ENCODE data around the gene ARL4C. TPM values are rescaled to one million over a fixed set of nuclear protein-coding genes. Genes with fewer than 3 reads are reported as not detected.
A peak's percentile ranks its signal among the peaks of the same experiment; 100 is the strongest.

Gene ARL4C
- total RNA-seq, 1 donor from 2014 or later, result 2.7 TPM

DNA sequence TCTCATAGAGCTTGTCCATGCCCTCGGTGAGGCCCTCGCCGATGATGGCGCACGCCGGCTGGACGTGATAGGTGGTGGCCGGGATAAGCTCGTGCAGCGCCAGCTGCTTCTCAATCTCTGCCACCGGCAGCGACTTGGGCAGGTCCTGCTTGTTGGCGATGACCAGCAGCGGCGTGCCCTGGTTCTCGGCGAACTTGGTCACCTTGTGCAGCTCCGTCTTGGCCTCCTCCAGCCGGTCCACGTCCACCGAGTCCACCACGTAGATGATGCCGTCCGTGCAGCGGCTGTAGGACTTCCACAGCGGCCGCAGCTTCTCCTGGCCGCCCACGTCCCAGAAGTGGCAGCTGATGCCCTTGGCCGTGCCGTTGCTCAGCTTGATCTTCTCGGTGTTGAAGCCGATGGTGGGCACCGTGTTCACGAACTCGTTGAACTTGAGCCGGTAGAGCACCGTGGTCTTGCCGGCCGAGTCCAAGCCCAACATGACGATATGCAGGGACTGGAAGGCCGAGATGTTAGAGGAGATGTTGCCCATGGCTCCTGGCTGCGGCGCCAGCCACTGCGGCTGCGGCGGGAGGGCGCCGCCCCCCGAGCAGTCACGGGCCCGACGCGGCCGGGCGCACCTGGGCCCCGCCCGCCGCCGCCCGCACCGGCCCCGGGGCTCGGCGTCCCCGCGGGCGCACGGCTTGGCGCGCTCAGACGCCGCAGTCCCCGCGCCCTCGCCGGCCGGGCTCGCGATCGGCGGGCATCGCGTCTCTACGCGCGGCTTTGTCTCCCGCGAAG, 636 bp downstream of the ARL4C start:
- peak overlapping the region; percentile 73 for H3K4me3 ChIP-seq
- peaks cover 15% of the 10 kb centered on the region for H3K27me3 ChIP-seq (ENCODE audit: low read depth)
- H3K9me3 ChIP-seq (replicated peaks), result no peaks in the 10 kb centered on the region
- intact Hi-C loops (cut with micrococcal nuclease), result no loop called here
- no peaks in the 10 kb centered on the region for H3K36me3 ChIP-seq
- TF ChIP-seq, protein P1, sequence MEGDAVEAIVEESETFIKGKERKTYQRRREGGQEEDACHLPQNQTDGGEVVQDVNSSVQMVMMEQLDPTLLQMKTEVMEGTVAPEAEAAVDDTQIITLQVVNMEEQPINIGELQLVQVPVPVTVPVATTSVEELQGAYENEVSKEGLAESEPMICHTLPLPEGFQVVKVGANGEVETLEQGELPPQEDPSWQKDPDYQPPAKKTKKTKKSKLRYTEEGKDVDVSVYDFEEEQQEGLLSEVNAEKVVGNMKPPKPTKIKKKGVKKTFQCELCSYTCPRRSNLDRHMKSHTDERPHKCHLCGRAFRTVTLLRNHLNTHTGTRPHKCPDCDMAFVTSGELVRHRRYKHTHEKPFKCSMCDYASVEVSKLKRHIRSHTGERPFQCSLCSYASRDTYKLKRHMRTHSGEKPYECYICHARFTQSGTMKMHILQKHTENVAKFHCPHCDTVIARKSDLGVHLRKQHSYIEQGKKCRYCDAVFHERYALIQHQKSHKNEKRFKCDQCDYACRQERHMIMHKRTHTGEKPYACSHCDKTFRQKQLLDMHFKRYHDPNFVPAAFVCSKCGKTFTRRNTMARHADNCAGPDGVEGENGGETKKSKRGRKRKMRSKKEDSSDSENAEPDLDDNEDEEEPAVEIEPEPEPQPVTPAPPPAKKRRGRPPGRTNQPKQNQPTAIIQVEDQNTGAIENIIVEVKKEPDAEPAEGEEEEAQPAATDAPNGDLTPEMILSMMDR (IDR thresholded peaks at IDR 0.05; ENCODE audit: borderline replicate concordance), result no peak
- peak overlapping the region; percentile 70 for H3K27ac ChIP-seq (replicated peaks)
- DNase-seq, result peak; percentile 22
- peaks cover 35% of the 10 kb centered on the region for H3K4me1 ChIP-seq

DNA sequence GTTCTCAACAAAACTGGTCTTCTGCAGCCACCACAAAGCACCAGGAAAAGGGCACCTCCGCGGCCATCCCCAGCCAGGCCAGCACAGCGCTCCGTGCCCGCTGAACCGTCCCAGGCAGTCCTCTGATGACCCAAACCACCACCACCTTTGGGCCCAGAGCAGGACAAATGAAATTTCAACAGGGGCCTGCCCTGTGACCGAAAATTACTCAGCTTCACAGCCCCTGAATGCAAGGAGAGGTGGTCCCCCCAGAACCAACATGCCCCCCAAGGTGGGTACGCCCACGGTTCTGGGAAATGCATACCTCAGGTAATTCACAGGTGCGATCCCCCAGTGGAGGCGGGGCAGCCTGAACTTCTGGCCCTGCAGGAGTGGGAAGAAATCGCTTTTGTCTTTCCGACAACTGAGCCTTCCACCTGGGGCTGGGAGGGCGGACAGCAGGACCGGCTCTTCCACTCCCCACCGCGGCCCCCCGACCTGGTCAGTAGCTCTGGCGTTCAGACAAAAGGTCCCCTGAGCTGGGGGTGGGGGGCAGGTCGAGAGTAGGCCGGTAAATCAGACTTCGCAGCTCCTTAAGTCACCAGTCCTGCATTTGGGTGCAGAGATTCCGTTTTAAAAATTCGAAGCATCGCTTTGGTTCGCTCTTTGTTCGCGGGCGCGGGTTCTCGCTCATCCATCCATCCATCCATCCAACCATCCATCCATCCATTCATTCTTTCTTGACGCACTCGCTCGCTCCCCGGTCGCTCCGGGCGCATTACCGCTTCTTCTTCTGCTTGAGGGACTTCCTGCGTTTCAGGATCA, 1.4 kb downstream of the ARL4C start:
- DNase-seq, result no peak
- Histone ChIP-seq H3K36me3 (no peaks in the 10 kb centered on the region), H3K4me3 (peak overlapping the region; percentile 73), H3K27me3 (ENCODE audit: low read depth) (peaks cover 23% of the 10 kb centered on the region), H3K27ac (replicated peaks) (no peak overlapping the region), H3K9me3 (replicated peaks) (no peaks in the 10 kb centered on the region), H3K4me1 (peaks cover 35% of the 10 kb centered on the region)
- TF ChIP-seq, protein P1 (IDR thresholded peaks at IDR 0.05; ENCODE audit: borderline replicate concordance), result no peak
- intact Hi-C loops (cut with micrococcal nuclease), result no loop called here

DNA sequence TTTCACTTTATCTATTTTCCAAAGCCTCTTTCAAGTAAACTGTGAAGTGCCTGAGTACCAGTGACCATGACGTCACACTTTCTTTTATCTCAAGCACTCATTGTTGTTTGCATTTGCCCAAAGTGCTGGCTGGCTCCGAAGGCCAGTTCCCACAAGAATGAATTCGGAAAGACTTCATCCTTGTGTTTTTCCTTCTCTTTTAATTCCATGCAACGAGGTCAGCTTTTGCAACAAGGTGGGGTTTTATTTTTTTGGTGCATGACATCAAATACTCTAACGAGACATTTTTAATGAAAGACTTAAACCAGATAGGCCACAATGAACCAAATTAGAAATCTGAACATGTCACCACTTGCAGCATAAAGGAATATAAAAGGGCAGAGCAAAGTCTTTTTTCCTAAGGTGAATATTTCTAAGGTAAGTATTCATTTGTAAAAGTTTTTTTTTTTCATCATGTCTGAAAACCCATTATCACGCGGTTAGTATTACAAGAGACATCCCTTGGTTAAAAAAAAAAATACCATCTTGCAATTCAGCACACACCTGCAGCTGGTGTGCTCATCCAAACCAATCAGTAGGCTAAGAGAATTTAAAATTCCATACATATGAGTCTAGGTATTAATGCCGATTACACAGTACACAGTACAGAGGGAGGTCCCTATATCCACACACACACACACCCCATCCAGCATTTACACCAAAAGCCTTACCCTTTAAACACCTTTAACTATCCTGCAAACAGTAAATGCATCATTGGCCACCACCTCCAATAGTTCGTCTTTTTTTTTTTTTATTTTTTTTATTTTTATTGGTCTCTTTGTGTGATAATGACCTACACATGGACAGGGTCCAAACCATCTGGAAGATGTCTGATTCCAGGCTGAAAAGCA, 2.3 kb downstream of the ARL4C start:
- H3K9me3 ChIP-seq (replicated peaks), result no peaks in the 10 kb centered on the region
- intact Hi-C loops (cut with micrococcal nuclease), result no loop called here
- H3K27me3 ChIP-seq (ENCODE audit: low read depth), result peaks cover 31% of the 10 kb centered on the region
- H3K4me3 ChIP-seq, result peak overlapping the region; percentile 73
- DNase-seq, result no peak
- TF ChIP-seq, protein P1 (IDR thresholded peaks at IDR 0.05; ENCODE audit: borderline replicate concordance), result no peak
- no peaks in the 10 kb centered on the region for H3K36me3 ChIP-seq
- H3K27ac ChIP-seq (replicated peaks), result no peak overlapping the region
- H3K4me1 ChIP-seq, result peaks cover 35% of the 10 kb centered on the region

DNA sequence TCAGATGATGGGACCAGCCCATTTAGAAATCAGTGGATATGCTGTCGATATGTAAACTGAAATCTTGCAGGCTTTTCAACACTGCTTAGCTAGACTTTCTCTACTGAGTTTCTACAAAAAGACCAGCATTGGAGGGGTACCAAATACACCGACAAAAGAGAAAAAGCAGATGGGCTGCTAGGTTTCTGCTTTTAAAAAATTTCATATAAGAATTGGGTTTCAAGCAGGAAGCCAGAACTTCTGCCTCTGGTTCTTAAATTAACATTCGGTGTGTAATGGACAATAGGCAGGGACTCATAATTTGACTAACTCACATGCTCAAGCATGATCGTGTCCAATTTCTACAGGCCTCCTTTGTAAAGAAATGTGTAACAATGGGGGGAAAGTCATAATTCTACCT, 3.1 kb downstream of the ARL4C start:
- no peak for DNase-seq
- Histone ChIP-seq H3K27me3 (ENCODE audit: low read depth) (peaks cover 38% of the 10 kb centered on the region), H3K4me3 (peak overlapping the region; percentile 73), H3K36me3 (no peaks in the 10 kb centered on the region), H3K27ac (replicated peaks) (no peak overlapping the region), H3K4me1 (peaks cover 35% of the 10 kb centered on the region), H3K9me3 (replicated peaks) (no peaks in the 10 kb centered on the region)
- TF ChIP-seq, protein P1 (IDR thresholded peaks at IDR 0.05; ENCODE audit: borderline replicate concordance), result no peak
- intact Hi-C loops (cut with micrococcal nuclease), result no loop called here

Measured in left ventricle myocardium inferior (tissue), 1 donor.